Vein endothelial cell (primary cell): ENCODE data around the gene ZSCAN32. TPM values are rescaled to one million over a fixed set of nuclear protein-coding genes. Genes with fewer than 3 reads are reported as not detected.

Experiments
- total RNA-seq: library from RNA; depleted of rRNA; stranded (reverse); fragments of >200 nt; gene quantifications from 2 replicates; pipeline ENCODE4 v1.2.3, GENCODE V29; 2012

The ZSCAN32 gene
- total RNA-seq = 11.4 and 13.7 TPM in 2 replicates

DNA sequence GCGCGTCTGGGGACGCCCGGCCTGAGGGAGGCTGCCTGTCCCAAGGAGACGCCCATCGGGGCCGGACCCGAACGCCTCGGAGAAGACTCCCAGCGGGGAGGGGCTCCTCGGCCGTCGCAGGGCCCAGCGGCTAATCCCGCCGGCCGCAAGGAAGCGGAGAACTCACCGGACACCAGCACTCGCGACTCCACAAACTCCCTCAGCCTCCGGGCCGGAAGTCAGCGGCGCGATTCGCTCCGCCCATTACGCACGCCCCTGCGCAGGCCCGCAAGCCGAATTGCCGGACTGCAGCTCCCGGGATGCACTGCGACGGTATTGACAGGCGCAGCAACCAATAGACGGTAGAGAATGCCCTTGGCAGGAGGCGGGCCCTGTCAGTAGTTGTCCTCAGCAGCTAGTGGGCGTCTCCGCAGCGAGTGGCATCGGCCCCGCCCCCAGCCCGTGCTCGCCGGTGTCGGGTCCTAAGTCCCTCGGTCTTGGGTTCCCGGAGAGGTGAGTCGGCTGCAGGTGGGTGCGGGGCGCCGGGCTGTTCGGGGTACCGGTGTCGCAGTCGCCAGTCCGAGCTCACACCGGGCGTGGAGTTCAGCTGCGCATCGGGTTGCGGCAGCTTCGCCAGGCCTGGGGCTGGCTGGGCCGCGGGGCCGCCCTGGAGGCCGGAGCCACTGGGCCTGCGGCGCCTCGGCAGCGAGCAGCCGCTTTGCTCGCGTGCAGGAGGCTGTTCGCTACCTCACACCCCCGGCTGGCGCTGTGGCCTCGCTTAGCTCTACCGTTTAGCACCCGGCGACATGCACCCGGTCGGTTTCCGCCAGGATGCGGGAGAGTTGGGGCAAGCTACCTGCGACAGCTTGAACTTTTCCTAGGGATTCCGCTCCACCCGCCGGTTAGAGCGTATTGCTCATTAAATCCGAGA is at the start of gene ZSCAN32, which contains the start of gene ZNF174:
ZSCAN32 (minus strand) TSS at position 226 of the 910 bp plus-strand sequence. CDS start 3,447 bp downstream, outside the sequence.
ZNF174 (plus strand) TSS at position 437 of the 910 bp plus-strand sequence. CDS start 790 bp downstream, outside the sequence.

GRCh38 chr16:3443108-3444031 is 42.6 kb upstream of the ZSCAN32 start, which contains the start of the genes NAA60 and ZNF597:
TSS of gene NAA60 (plus strand) at chr16:3443680. CDS start at chr16:3476228, 32,548 bp downstream.
TSS of gene ZNF597 (minus strand) at chr16:3443504. CDS start at chr16:3443153, 351 bp downstream.

GRCh38 chr16:3355589-3355988 is 45.2 kb downstream of the ZSCAN32 start, which contains the start of gene OR2C1:
TSS of gene OR2C1 (plus strand) at chr16:3355889. CDS start at chr16:3355941, 52 bp downstream.

Other genes starting within 250 kb of the ZSCAN32 start
- 0.33 TPM in 1 of 2 replicates, not detected in the other for gene OR1F1, start 212.8 kb downstream of the ZSCAN32 start, total RNA-seq
- gene ZNF200, start 165.8 kb downstream of the ZSCAN32 start, total RNA-seq = 12.7 and 13.5 TPM in 2 replicates
- not detected in 2 replicates for gene MEFV, start 144.4 kb downstream of the ZSCAN32 start, total RNA-seq
- gene ZNF263, start 117.5 kb downstream of the ZSCAN32 start, total RNA-seq = 46.0 and 55.9 TPM in 2 replicates
- 3.6 and 5.1 TPM in 2 replicates for gene TIGD7, start 95.6 kb downstream of the ZSCAN32 start, total RNA-seq
- 24.8 and 25.5 TPM in 2 replicates for gene ZNF75A, start 95.5 kb downstream of the ZSCAN32 start, total RNA-seq
- not detected in 2 replicates for gene OR2C1, start 45.1 kb downstream of the ZSCAN32 start, total RNA-seq
- 9.6 and 10.8 TPM in 2 replicates for gene ZNF174, start 211 bp upstream of the ZSCAN32 start, total RNA-seq
- 2.5 and 2.9 TPM in 2 replicates for gene ZNF597, start 42.5 kb upstream of the ZSCAN32 start, total RNA-seq
- 19.3 and 21.2 TPM in 2 replicates for gene NAA60, start 42.7 kb upstream of the ZSCAN32 start, total RNA-seq
- gene C16orf90, start 94.5 kb upstream of the ZSCAN32 start, total RNA-seq = not detected in 2 replicates
- 9.5 and 10.1 TPM in 2 replicates for gene CLUAP1, start 100.0 kb upstream of the ZSCAN32 start, total RNA-seq
- gene NLRC3, start 176.4 kb upstream of the ZSCAN32 start, total RNA-seq = 1.9 and 2.6 TPM in 2 replicates
- 5.6 and 6.9 TPM in 2 replicates for gene SLX4, start 210.6 kb upstream of the ZSCAN32 start, total RNA-seq